ENCODE measurements around the gene IL4R. TPM values are rescaled to one million over a fixed set of nuclear protein-coding genes. Genes with fewer than 3 reads are reported as not detected.

IL4R gene
- total RNA-seq, 1 experiment from 2014 or later, result 28.9 TPM

DNA sequence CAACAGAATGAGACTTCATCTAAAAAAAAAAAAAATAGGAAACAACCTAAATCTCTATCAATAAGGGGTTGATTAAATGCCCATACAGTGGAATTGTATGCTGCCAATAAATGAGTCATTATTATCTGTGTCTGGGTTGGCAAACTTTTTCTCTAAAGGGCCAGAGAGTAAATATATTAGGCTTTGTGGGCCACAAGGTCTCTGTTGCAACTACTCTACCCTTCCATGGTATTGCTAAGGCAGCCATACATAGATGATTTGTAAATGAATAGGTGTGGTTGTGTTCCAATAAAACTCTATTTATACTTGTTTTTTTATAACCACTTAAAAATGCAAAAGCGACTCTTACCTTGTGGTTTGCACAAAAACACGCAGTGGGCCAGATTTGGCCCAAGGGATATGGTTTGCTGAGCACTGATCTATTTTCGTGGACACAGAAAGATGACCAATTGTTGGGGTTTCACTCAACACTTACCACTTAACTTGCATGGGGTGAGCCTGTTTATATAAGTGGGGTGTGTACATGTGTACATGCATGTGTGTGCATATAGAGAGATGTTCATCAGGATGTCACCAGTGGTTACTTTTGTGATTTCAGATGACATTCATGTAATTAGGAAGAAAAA is 12.4 kb upstream of the IL4R start:
- no peak overlapping the region for H3K4me3 ChIP-seq (ENCODE audit: low read depth in 2 of 2, low read length in 2 of 2)
- ATAC-seq (no peak), DNase-seq (ENCODE audit: low read depth, low spot score) (no peak)
- H3K9me3 ChIP-seq (ENCODE audit: control insufficient read depth, insufficient read depth, low read depth, low read length), result no peaks in the 10 kb centered on the region
- BruUV-seq (replicated peaks), result no TSS peak
- CTCF ChIA-PET, result no interaction called here
- H3K36me3 ChIP-seq (ENCODE audit: control insufficient read depth, insufficient read depth, low read length), result no peaks in the 10 kb centered on the region
- POLR2A ChIA-PET, result no interaction called here
- no peak for TF ChIP-seq TCF7L2 (IDR thresholded peaks at IDR 0.05; ENCODE audit: low read depth, low read length)
- TF ChIP-seq POLR2AphosphoS5 (IDR thresholded peaks at IDR 0.05; ENCODE audit: low read depth, low read length), result no peak
- TF ChIP-seq CTCF (IDR thresholded peaks at IDR 0.05), result no peak
- no peak for TF ChIP-seq REST (IDR thresholded peaks at IDR 0.05; ENCODE audit: insufficient read depth in 1 of 2, low read depth in 2 of 2, low read length in 1 of 2)
- TF ChIP-seq SIN3A (IDR thresholded peaks at IDR 0.05; ENCODE audit: borderline replicate concordance, insufficient read depth, low read depth, low read length), result no peak
- no peak overlapping the region for H3K27ac ChIP-seq (ENCODE audit: low read length)
- H3K27me3 ChIP-seq (ENCODE audit: control insufficient read depth, insufficient read depth, low read length), result no peaks in the 10 kb centered on the region
- H3K4me1 ChIP-seq (ENCODE audit: control insufficient read depth, insufficient read depth, low read length), result no peaks in the 10 kb centered on the region
- intact Hi-C loops (cut with micrococcal nuclease; ENCODE audit: unreplicated experiment), result no loop called here
- in situ Hi-C loops (cut with HindIII; ENCODE audit: low pct_unique_long_range_greater_than_20kb, low sequenced_read_pairs), result no loop called here

GRCh38 chr16:27302126-27302525 is 11.6 kb upstream of the IL4R start:
- CTCF ChIA-PET, result no interaction called here

More at GRCh38 chr16:27302126-27302525, 11.6 kb upstream of the IL4R start:
- DNase-seq (ENCODE audit: low read depth, low spot score) (no peak), ATAC-seq (no peak)
- in situ Hi-C loops (cut with HindIII; ENCODE audit: low pct_unique_long_range_greater_than_20kb, low sequenced_read_pairs) (no loop called here), intact Hi-C loops (cut with micrococcal nuclease; ENCODE audit: unreplicated experiment) (no loop called here)
- no peaks in the 10 kb centered on the region for H3K4me1 ChIP-seq (ENCODE audit: control insufficient read depth, insufficient read depth, low read length)
- no peak overlapping the region for H3K4me3 ChIP-seq (ENCODE audit: low read depth in 2 of 2, low read length in 2 of 2)
- no peaks in the 10 kb centered on the region for H3K9me3 ChIP-seq (ENCODE audit: control insufficient read depth, insufficient read depth, low read depth, low read length)
- POLR2A ChIA-PET, result no interaction called here
- no peaks in the 10 kb centered on the region for H3K27me3 ChIP-seq (ENCODE audit: control insufficient read depth, insufficient read depth, low read length)
- no peaks in the 10 kb centered on the region for H3K36me3 ChIP-seq (ENCODE audit: control insufficient read depth, insufficient read depth, low read length)
- TF ChIP-seq POLR2AphosphoS5 (IDR thresholded peaks at IDR 0.05; ENCODE audit: low read depth, low read length) (no peak), REST (IDR thresholded peaks at IDR 0.05; ENCODE audit: insufficient read depth in 1 of 2, low read depth in 2 of 2, low read length in 1 of 2) (no peak), SIN3A (IDR thresholded peaks at IDR 0.05; ENCODE audit: borderline replicate concordance, insufficient read depth, low read depth, low read length) (no peak), CTCF (IDR thresholded peaks at IDR 0.05) (no peak), TCF7L2 (IDR thresholded peaks at IDR 0.05; ENCODE audit: low read depth, low read length) (no peak)
- no peak overlapping the region for H3K27ac ChIP-seq (ENCODE audit: low read length)
- BruUV-seq (replicated peaks), result no TSS peak

Data from Panc1 (cell line).